Gastrocnemius medialis (tissue), 4 donors: ENCODE measurements around the gene SHH. TPM values are rescaled to one million over a fixed set of nuclear protein-coding genes. Genes with fewer than 3 reads are reported as not detected.

Experiments used
- ATAC-seq, 2 donors: fragments of 150-250 bp; one replicate each; pipeline ENCODE4 v1.9.1; 2016
- DNase-seq, 2 donors: peaks; one replicate each; pipeline ENCODE4 v3.0.0-alpha.2; 2019
- H3K27ac ChIP-seq, 4 donors: fragments of 200-600 bp; sonication (generic); 1 replicate in 1 of 4; 2 replicates in 3 of 4; pipeline ENCODE4 v1.5.1; 2016 to 2018; ENCODE audit warnings: mild to moderate bottlenecking in 2 of 4, moderate library complexity in 1 of 4
- H3K27me3 ChIP-seq, 3 donors: fragments of 200-600 bp; sonication (generic) in 2 of 3; 1 replicate in 1 of 3; 2 replicates in 2 of 3; pipeline versions ENCODE4 v1.5.1 to v1.6.0; 2016 to 2019; ENCODE audit warnings: mild to moderate bottlenecking in 1 of 3, moderate library complexity in 1 of 3
- H3K36me3 ChIP-seq, 2 donors: fragments of 200-600 bp; sonication (generic) in 1 of 2; one replicate each; pipeline ENCODE4 v1.5.1; 2017 to 2018
- H3K4me1 ChIP-seq, 2 donors: fragments of 200-600 bp; sonication (generic) in 1 of 2; one replicate each; pipeline ENCODE4 v1.5.1; 2016 to 2017; ENCODE audit warnings: mild to moderate bottlenecking in 2 of 2
- H3K4me3 ChIP-seq, 4 donors: fragments of 200-600 bp; sonication (generic) in 3 of 4; 1 replicate in 1 of 4; 2 replicates in 3 of 4; pipeline ENCODE4 v1.5.1; 2016 to 2019; ENCODE audit warnings: mild to moderate bottlenecking in 2 of 4
- H3K9me3 ChIP-seq, 3 donors: fragments of 200-600 bp; sonication (generic) in 2 of 3; 1 replicate in 1 of 3; 2 replicates in 2 of 3; pipeline ENCODE4 v1.5.1; 2016 to 2019
- POLR2A ChIP-seq, 2 donors: fragments of 450-650 bp; IDR thresholded peaks; one replicate each; pipeline ENCODE4 v1.6.1; 2017; ENCODE audit warnings: antibody characterized with exemption in 2 of 2, mild to moderate bottlenecking in 2 of 2, moderate library complexity in 2 of 2
- in situ Hi-C, 4 donors: fragments of 200-750 bp; cut with MboI; loops; one replicate each; pipeline versions ENCODE4 v1.15.0 to v1.8.0; 2017; ENCODE audit warnings: low sequenced_read_pairs in 4 of 4
- intact Hi-C: fragments of 100-400 bp; cut with DNase I; formaldehyde crosslinking; loops from one replicate; pipeline ENCODE4 v1.15.1; 2023; ENCODE audit warnings: low total_unique reads
- total RNA-seq, 4 donors: library from RNA; depleted of rRNA; stranded (reverse); fragments of >200 nt; gene quantifications; one replicate each; pipeline versions ENCODE4 v1.1.0 to v1.2.3, GENCODE V29; 2016
- TF ChIP-seq, protein P1 (sequence below), 5 experiments: fragments of 450-650 bp in 3 of 5; fragments of 200-600 bp in 2 of 5; sonication (generic) in 2 of 5; IDR thresholded peaks in 4 of 5; conservative IDR thresholded peaks in 1 of 5; 1 replicate in 4 of 5; 2 replicates in 1 of 5; pipeline ENCODE4 v1.5.1; 2016 to 2019; ENCODE audit warnings: antibody characterized with exemption in 5 of 5, mild to moderate bottlenecking in 3 of 5, moderate library complexity in 3 of 5

The SHH gene
- total RNA-seq, 4 donors from 2014 or later = not detected

DNA sequence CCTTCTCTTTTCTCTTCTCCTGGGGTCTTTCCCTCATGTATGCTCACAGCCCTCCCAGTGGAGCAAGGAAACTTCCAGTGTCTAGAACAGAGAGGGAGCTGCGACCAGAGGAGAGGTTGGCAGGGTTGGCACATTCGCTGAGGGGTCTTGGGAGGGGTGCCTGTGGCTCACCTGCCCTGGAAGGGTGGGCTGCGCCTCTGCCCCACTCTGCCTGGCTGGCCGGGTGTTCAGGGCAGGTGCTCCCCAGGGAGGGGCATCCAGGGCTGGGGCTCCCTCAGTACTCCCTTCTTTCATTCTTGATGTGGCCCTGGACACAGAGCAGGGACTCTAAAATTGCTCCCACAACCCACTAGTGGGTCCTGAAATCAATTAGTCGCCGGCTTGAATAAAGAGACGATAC is 16.9 kb downstream of the SHH start:
- Histone ChIP-seq H3K36me3 (no peaks in the 10 kb centered on the region), H3K27ac (no peak overlapping the region), H3K9me3 (no peaks in the 10 kb centered on the region), H3K4me1 (peaks cover 0 to 4% of the 10 kb centered on the region in 2 donors), H3K27me3 (peaks cover 16 to 18% (median 16%) of the 10 kb centered on the region in 3 donors), H3K4me3 (no peak overlapping the region)
- in situ Hi-C loops (no loop called here), intact Hi-C loops (loop anchor here (5.0 kb wide), 1 partner anchor 1022 kb away; no protein-coding TSS in a partner anchor)
- no peak for TF ChIP-seq POLR2A (IDR thresholded peaks at IDR 0.05)
- TF ChIP-seq, protein P1, sequence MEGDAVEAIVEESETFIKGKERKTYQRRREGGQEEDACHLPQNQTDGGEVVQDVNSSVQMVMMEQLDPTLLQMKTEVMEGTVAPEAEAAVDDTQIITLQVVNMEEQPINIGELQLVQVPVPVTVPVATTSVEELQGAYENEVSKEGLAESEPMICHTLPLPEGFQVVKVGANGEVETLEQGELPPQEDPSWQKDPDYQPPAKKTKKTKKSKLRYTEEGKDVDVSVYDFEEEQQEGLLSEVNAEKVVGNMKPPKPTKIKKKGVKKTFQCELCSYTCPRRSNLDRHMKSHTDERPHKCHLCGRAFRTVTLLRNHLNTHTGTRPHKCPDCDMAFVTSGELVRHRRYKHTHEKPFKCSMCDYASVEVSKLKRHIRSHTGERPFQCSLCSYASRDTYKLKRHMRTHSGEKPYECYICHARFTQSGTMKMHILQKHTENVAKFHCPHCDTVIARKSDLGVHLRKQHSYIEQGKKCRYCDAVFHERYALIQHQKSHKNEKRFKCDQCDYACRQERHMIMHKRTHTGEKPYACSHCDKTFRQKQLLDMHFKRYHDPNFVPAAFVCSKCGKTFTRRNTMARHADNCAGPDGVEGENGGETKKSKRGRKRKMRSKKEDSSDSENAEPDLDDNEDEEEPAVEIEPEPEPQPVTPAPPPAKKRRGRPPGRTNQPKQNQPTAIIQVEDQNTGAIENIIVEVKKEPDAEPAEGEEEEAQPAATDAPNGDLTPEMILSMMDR (IDR thresholded peaks at IDR 0.05 in 4 of 5, conservative IDR thresholded peaks at IDR 0.05 in 1 of 5) = no peak
- DNase-seq (no peak), ATAC-seq (peak in 1 of 2 donors; percentile 3)

DNA sequence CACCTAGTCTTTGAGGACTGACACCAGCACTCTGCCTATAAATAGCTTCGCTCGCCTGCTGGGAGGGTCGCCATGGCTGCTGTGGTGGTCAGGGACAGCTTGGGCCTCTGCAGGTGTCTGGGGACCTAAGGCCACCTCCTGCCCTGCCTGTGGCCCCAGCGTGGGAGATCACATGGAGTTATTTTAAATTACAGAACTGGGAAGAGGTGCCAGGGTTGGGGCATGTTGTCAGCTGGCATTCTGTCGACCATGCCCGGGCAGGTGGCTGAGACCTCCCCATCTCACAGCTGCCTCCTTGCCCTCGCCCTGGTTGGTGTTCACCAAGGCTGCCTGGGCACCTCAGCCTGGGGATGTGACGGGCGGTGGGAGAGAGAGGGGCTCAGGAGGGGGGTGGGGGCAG is 18.1 kb downstream of the SHH start:
- no peak for TF ChIP-seq POLR2A (IDR thresholded peaks at IDR 0.05)
- TF ChIP-seq, protein P1 (IDR thresholded peaks at IDR 0.05 in 4 of 5, conservative IDR thresholded peaks at IDR 0.05 in 1 of 5) = no peak
- DNase-seq (no peak), ATAC-seq (no peak)
- no peaks in the 10 kb centered on the region for H3K9me3 ChIP-seq
- no peak overlapping the region for H3K27ac ChIP-seq
- peaks cover 16% of the 10 kb centered on the region in 3 donors for H3K27me3 ChIP-seq
- intact Hi-C loops (no loop called here), in situ Hi-C loops (no loop called here)
- H3K4me1 ChIP-seq = peaks cover 0 to 4% of the 10 kb centered on the region in 2 donors
- H3K36me3 ChIP-seq = no peaks in the 10 kb centered on the region
- no peak overlapping the region for H3K4me3 ChIP-seq

DNA sequence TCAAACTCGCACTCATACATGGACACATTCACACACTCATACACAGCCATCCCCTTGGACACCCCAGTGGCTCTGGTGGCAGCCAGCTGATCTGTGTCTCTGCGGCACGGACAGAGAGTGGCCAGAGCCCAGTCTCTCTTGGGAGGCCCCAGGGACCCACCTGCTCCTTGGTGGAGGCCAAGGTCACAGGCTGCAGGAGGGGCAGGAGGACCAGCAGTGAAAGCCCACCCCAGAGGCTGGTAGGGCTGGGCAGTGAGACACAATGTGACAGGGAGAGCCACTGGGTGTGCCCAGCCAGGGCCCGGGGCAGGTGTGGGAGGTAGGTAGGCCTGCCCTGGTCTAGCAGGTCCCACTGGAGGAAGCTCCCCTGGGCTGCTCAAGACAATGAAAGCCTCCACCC is 18.5 kb downstream of the SHH start:
- H3K4me1 ChIP-seq = peaks cover 0 to 4% of the 10 kb centered on the region in 2 donors
- no peak overlapping the region for H3K4me3 ChIP-seq
- ATAC-seq = no peak
- no peak overlapping the region for H3K27ac ChIP-seq
- H3K9me3 ChIP-seq = no peaks in the 10 kb centered on the region
- intact Hi-C loops (no loop called here), in situ Hi-C loops (no loop called here)
- H3K36me3 ChIP-seq = no peaks in the 10 kb centered on the region
- peaks cover 16% of the 10 kb centered on the region in 3 donors for H3K27me3 ChIP-seq
- TF ChIP-seq POLR2A (IDR thresholded peaks at IDR 0.05) = no peak
- TF ChIP-seq, protein P1 (IDR thresholded peaks at IDR 0.05 in 4 of 5, conservative IDR thresholded peaks at IDR 0.05 in 1 of 5) = no peak
- no peak for DNase-seq

DNA sequence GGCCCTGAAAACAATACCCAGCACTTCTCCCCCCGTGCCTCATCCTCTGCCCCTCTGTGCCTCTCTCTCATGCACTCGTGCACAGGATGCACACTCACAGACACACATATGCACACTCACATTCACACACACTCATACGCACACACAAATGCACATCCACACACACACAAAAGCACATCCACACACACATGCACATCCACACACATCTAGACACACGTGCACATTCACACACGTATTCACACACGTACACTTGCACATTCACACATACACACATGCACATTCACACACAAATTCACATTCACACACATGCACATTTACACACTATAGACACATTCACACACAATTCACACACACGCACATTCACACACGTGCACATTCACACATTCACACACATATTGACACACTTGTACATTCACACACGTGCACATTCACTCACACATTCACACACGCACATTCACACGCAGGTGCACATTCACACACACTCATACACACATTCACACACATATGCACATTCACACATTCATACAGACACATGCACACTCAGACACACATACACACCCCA is 19.2 kb downstream of the SHH start:
- H3K9me3 ChIP-seq = no peaks in the 10 kb centered on the region
- H3K27ac ChIP-seq = no peak overlapping the region
- peaks cover 16 to 19% (median 16%) of the 10 kb centered on the region in 3 donors for H3K27me3 ChIP-seq
- TF ChIP-seq, protein P1 (IDR thresholded peaks at IDR 0.05 in 4 of 5, conservative IDR thresholded peaks at IDR 0.05 in 1 of 5) = no peak
- peaks cover 0 to 4% of the 10 kb centered on the region in 2 donors for H3K4me1 ChIP-seq
- intact Hi-C loops (no loop called here), in situ Hi-C loops (no loop called here)
- DNase-seq (no peak), ATAC-seq (no peak)
- no peaks in the 10 kb centered on the region for H3K36me3 ChIP-seq
- H3K4me3 ChIP-seq = no peak overlapping the region
